HG02938 (cell line): ENCODE results near the gene FOSL1.
"Not testable (repeated sequence)": the region's sequence is repeated elsewhere in the genome, so short reads cannot be mapped to it uniquely, and the experiment has no call there.

ENCODE experiments used
- ATAC-seq: cut with Tn5 transposase; IDR thresholded peaks from one replicate; pipeline ENCODE4 v1.9.1; 2021; ENCODE audit warnings: mild to moderate bottlenecking, moderate library complexity; ENCODE audit not compliant: unreplicated experiment

FOSL1 gene

DNA sequence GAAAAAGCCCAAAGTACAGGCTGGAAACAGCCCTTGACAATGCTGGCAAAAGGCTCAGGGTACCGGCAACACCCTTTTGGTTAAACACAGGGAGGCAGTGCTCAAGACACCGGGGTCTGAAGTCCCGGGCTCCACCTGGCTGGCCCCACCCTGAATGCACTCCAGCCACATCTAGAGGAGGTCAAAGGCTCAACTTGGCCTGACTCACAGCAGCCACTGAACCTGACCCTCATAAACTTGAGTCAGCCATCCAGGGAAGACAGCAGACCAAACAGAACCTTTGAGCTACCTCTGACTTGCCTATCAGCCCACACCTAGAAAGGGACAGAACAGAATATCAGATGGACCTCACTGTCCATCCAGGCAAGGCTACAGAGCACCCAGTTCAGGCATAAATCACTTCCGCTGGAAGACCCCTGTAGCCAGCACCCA is 46.0 kb downstream of the FOSL1 start:
- no peak for ATAC-seq

DNA sequence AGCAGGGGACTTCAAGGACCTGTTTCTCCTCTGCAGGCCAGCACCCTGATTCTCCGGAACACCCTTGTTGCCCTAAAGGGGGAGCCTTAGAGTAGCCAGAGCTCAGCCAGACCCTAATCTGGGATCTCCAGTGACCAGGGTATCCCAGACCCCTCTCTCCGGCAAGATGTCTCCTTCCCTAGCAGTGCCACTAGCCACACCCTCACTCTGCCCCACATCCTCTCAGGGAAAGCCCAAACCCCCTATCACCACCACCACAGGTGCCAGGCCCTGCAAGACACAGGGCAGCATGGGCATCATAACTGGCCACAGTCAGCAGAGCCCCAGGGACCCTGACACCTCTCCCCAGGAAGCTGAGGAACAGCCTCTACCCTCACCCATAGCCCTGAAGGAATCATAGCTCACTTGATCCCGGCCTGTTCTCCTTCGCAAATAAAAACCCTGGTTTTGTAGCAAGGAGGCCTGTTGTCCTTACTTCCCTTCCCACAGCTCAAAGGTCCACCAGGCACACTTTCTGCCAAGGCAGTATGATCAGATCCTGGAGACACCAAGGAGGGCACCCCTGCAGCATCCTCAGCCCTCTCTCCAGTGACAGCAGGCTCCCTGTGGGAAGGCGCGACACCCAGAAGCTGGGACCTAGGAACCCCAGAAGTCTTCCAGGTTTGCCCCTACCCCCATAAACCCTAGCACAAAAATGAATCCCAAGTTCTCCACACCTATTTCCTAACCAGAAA is 46.8 kb downstream of the FOSL1 start:
- no peak for ATAC-seq

DNA sequence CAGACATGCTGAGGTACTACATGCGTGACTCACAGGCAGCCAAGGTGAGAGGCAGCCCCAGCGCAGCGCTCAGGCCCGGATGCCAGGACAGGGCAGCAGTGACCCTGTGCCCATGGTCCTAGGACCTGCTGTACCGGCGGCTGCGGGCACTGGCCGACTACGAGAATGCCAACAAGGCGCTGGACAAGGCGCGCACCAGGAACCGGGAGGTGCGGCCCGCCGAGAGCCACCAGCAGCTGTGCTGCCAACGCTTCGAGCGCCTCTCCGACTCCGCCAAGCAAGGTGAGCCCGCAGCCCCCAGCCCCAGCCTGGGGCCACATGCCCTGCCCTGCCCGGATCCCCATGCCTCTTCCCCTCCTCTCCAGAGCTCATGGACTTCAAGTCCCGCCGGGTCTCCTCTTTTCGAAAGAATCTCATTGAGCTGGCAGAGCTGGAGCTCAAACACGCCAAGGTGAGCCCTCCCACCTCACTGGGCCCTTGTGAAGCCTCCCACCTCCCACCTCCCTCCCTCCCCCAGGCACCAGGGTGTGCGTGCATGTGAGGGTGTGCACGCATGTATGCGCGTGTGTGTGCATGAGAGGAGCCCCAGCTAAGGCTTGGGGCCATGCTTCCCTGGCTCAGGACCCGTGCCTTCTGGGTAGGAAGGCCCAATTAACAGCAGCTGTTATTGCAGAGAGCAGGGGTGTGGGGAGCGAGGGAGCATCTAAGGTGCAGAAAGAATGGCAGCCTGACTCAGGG is 47.5 kb downstream of the FOSL1 start:
- ATAC-seq, result no peak

GRCh38 chr11:65851811-65852507 is 48.2 kb downstream of the FOSL1 start:
- no peak for ATAC-seq

GRCh38 chr11:65851083-65851579 is 49.1 kb downstream of the FOSL1 start:
- ATAC-seq, result no peak

DNA sequence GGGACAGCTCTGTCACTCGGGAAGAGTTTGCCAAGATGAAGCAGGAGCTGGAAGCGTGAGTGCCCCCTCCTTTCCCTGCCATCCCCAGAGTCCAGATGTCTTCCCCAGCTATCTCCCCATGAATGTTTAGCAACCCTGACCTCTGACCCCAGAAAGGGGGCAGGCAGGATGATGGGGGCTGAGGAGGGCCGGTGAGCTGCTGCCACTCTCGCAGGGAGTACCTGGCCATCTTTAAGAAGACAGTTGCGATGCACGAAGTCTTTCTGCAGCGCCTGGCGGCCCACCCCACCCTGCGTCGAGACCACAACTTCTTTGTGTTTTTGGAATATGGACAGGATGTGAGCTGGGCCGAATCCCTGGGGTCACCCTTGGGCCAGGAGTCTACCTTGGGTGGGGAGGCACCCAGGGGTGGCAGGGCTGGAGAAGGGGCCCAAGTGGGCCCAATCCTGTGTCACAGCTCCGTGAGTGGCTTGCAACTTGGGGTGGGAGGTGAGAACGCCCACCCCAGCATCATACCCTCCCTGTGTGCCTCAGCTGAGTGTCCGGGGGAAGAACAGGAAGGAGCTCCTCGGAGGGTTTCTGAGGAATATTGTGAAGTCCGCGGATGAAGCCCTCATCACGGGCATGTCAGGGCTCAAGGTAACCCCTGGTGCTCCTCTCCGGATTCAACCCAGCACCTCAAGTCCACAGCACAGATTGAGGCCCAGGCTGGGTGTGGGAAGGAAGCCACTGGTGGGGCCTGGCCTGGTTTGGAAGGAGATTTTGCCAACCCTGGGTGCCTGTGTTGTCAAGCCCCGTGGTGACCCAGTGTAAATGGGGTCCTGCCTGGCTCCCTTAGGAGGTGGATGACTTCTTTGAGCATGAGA is 49.7 kb downstream of the FOSL1 start:
- ATAC-seq, result no peak

DNA sequence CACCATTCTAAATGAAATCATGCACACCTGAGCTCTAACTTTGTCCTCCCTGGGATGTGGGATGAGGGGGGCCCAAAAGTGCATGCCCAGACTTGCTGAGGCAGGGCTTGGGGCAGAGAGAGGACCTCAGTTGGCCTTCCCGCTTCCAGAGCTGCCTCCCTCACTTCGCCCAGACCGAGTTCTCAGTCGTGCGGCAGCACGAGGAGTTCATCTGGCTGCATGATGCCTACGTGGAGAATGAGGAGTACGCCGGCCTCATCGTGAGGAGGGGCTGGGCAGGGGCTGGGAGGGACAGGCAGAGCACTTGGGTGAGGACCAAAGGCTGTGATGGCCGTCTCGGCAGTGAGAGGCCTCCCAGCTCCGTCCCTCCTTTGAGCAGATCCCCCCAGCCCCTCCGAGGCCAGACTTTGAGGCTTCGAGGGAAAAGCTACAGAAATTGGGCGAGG is 50.4 kb downstream of the FOSL1 start:
- no peak for ATAC-seq

DNA sequence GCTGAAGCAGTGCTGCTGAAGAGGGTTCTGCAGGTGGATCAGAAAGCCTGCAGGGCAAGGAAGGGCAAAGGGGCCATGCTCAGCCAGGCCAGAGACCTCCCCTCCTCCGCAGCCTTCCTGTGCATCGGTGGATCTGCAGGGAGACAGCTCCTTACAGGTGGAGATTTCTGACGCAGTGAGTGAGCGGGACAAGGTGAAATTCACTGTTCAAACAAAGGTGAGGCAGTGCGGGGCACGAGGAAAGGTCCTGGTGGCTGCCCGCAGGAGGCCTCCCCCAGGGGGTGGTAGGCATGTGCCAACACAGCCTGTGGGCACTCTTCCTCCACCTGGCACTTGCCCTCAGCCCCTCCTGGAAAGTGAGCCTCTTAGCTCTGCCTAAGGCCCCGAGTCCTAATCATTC is 50.8 kb downstream of the FOSL1 start:
- no peak for ATAC-seq

- ATAC-seq, result not testable (repeated sequence)
Observed at GRCh38 chr11:65848693-65849092, 51.5 kb downstream of the FOSL1 start.

DNA sequence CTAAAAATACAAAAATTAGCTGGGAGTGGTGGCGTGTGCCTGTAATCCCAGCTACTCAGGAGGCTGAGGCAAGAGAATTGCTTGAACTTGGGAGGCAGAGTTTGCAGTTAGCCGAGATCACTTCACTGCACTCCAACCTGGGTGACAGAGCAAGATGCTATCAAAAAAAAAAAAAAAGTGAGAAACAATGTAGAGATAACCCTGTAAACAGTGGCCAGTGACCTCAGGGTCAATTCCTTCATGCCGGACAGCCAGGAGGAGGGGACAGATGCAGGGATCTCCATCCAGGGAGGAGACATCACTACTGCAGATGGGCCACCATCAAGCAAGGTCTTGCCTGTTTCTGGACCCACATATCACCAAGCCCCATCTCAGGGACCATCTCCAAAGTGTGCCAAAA is 52.4 kb downstream of the FOSL1 start:
- ATAC-seq, result no peak

DNA sequence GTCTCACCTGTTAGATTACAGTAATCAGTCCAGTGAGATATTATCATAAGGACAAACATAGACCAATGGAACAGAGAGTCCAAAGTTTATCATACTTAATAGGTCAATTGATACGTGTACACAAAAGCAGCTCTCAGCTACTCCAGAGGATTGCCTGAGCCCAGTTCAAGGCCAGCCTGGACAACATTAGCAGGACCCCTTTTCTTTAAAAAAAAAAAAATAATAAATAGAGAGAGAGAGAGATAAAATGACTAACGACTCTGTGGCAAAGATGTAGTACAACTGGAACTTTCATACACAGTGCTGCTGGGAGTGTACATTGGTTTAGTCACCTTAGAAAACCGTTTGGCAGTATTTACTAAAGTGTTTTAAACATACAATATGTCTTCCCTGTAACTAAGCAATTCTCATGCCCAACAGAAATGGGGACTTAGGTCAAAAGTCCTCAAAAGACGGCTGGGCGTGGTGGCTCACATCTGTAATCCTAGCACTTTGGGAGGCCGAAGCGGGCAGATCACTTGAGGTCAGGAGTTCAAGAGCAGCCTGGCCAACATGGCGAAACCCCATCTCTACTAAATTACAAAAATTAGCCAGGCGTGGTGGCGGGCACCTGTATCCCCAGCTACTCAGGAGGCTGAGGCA is 55.8 kb downstream of the FOSL1 start:
- no peak for ATAC-seq

- ATAC-seq, result no peak
Observed at GRCh38 chr11:65843811-65844210, 56.4 kb downstream of the FOSL1 start.

DNA sequence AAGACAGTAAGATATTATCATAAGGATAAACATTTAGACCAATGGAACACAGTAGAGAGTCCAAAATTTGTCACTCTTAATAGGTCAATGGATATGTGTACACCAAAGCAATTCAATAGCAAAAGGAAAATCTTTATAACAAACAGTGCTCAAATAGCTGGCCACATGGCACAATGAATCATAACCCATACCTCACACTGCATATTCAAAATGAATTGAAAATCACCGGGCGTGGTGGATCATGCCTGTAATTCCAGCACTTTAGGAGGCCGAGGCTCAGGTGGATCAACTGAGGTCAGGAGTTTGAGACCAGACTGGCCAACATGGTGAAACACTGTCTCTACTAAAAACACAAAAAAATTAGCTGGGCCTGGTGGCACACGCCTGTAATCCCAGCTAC is 58.0 kb downstream of the FOSL1 start:
- no peak for ATAC-seq
